Omental fat pad (tissue), 4 donors: ENCODE results near the gene ARHGEF16. TPM values are rescaled to one million over a fixed set of nuclear protein-coding genes. Genes with fewer than 3 reads are reported as not detected.

Experiments used
- ATAC-seq: fragments of 150-250 bp; one replicate; pipeline ENCODE4 v1.9.1; 2016; ENCODE audit warnings: mild to moderate bottlenecking, moderate library complexity; ENCODE audit not compliant: low FRiP score
- DNase-seq: peaks from one replicate; pipeline ENCODE4 v3.0.0-alpha.2; 2019; ENCODE audit warnings: low spot score
- CTCF ChIP-seq, 3 donors: fragments of 450-650 bp; IDR thresholded peaks; one replicate each; pipeline ENCODE4 v1.5.1; 2016 to 2017; ENCODE audit warnings: antibody characterized with exemption in 3 of 3, mild to moderate bottlenecking in 3 of 3, moderate library complexity in 2 of 3
- total RNA-seq, 4 donors: library from RNA; depleted of rRNA; stranded (reverse); fragments of >200 nt; gene quantifications; one replicate each; pipeline ENCODE4 v1.1.0, GENCODE V29; 2016

The ARHGEF16 gene
- total RNA-seq, 4 donors from 2014 or later: 0.36 to 3.2 (median 1.9) TPM

DNA sequence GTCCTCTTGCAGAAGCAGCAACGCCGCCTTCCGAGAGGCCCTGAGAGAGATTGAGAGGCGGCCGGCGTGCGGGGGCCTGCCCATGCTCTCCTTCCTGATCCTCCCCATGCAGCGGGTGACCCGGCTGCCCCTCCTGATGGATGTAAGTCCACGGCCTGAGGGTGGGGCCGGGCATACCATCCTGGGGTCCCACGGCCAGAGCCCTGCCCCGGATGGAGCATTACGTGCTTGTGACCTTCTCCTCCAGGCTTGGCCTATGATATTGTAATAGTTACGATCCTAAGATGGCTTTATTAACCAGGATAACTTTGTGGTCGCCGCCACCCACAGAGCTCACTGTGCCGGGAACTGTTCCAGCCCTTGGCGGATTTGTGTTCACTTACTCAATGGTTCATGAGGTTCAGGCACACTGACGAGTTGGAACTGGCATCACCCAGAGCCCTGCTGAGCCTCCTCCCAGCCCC is 18.9 kb downstream of the ARHGEF16 start:
- no peak for ATAC-seq

GRCh38 chr1:3474016-3474415 is 19.6 kb downstream of the ARHGEF16 start:
- no peak for ATAC-seq
- TF ChIP-seq CTCF (IDR thresholded peaks at IDR 0.05): no peak
- no peak for DNase-seq

More for the DNA sequence above, 18.9 kb downstream of the ARHGEF16 start:
- DNase-seq: no peak
- TF ChIP-seq CTCF (IDR thresholded peaks at IDR 0.05): no peak

- DNase-seq (no peak), ATAC-seq (no peak)
- TF ChIP-seq CTCF (IDR thresholded peaks at IDR 0.05): no peak
Observed at GRCh38 chr1:3474421-3474820, 20.0 kb downstream of the ARHGEF16 start.

DNA sequence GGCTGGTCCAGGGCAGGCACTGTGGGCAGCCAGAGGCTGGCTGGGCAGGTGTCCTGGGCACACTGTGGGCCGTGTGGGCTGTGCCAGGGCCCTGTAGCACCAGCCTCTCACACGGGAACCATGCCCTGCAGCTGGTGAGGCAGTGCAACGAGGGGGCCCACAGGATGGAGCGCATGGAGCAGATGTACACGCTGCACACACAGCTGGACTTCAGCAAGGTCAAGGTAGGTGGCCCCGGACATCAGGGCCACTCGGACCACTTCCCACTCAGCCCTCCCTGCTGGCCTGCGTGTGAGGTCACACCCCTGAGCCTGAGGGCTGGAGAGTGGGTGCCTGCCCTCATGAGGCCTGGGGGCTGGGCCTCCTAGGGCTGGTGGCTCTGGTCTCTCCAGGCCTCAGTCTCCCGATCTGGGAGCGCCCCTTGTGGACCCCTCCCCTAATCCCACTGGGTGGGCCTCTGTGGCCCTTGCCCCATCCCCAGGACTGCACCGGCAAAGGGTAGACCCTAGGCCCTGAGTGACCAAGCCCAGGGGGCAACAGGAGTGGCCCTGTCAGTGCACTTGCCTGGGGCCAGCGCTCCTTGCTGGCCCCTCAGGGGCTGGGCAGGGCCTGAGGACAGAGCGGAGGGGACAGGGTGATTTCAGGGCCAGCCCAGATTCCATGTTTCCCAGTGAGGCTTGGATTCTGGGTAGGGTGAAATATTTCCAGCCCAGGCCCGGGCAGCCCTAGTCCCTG is 21.5 kb downstream of the ARHGEF16 start:
- DNase-seq (no peak), ATAC-seq (no peak)
- TF ChIP-seq CTCF (IDR thresholded peaks at IDR 0.05): no peak

DNA sequence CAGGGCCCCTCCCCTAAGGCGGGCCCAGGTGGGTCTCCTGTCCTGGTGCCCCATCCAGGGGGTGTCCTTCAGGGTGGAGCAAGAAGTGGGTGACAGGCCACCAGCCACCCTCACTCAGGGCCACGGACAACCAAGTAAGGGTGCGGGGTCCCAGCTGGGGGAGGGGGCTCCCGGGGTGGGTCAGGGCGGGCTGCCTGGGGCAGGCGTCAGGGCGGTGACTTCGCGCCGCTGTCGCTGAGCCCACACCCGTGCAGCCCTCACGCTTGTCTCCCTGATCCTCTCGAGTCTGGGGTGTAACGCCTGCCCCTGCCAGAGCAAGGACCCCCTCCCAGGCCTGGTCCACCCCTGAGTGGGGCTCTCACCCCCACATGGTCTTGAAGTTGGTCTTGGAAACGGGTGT is 22.2 kb downstream of the ARHGEF16 start:
- DNase-seq: no peak
- no peak for TF ChIP-seq CTCF (IDR thresholded peaks at IDR 0.05)
- ATAC-seq: no peak

- no peak for DNase-seq
- TF ChIP-seq CTCF (IDR thresholded peaks at IDR 0.05): no peak
- ATAC-seq: no peak
Observed at GRCh38 chr1:3477241-3477995, 23.0 kb downstream of the ARHGEF16 start.
